Middle frontal gyrus (tissue), 1 donor: ENCODE measurements around the gene ARHGEF16.

Experiments used
- DNase-seq: peaks from one replicate; pipeline ENCODE4 v3.0.0-alpha.2; 2015; ENCODE audit warnings: low spot score; ENCODE audit errors: extremely low spot score

Gene ARHGEF16

DNA sequence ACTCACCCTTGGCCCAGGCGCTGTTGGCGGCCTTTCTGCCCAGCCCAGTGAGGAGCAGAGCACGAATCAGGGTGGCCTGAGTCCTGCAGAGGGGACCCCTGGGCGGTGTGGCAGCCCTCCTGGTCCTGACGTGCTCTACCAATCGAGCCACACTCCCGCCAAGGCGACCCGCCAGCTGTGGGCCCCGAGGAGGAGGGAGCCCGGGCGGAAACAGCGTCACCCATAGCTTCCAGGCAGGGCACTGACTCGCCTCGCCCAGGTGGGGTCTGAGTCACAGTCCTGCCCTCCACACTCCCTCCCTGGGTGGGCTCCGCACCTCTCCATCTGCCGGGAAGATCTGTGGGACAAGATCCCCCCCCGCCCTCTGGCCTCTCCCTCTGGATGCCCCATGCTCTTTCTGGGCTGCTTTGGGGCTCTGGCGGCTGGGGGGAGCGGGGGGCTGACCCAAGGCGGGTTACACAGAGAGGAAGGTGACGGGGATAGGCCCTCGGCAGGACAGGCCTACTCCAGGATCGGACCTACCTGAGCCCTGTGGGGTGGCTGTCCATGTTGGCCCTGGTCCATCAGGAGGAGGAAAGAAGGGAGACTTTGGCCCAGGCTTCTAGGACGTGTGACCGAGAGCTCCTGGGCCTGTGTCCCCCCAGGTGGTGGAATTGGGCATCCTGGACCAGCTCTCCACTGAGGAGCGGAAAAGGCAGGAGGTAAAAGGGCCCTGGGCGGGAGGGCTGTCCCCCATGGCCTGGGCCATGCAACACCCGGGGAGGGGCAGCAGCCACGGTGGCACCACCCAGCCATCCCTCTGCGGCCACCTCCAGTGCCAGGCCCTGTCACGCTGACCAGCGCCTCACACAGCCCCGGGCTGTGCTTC lies 14.0 kb downstream of the ARHGEF16 start:
- DNase-seq = no peak

GRCh38 chr1:3469104-3469848 lies 14.8 kb downstream of the ARHGEF16 start:
- DNase-seq = no peak

DNA sequence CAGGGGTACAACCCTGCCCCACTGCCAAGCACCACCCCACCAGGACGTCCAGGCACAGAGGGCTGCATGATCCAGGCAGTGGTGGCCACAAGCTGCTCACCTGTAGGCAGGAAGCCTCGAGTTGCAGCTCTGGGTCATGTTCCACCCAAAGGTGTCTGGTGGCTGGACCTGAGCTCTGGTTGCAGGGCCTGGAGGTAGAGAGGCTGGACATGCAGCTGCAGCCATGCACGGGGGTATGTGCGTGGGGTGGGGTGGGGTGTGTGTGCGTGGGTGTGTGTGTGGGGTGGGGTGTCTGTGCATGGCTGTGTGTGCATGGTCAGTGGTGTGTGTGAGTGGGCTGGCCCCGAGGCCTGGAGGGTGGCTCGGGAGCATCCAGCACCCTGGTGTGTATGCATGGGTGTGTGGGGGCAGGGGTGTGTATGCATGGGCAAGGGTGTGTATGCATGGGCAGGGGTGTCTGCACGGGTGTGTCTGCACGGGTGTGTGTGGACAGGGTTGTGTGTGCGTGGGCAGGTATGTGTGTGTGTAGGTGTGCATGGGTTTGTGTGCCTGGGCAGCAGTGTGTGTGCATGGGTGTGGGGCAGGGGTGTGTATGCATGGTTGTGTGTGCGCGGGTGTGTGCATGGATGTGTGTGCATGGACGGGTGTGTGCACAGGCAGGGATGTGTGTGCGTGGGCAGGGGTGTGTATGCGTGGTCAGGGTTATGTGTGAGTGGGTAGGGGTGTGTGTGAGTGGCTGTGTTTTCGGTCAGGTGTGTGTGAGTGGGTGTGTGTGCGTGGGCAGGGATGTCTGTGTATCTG lies 15.6 kb downstream of the ARHGEF16 start:
- no peak for DNase-seq

- no peak for DNase-seq
These were observed 16.3 kb downstream of the ARHGEF16 start for GRCh38 chr1:3470650-3471355.

DNA sequence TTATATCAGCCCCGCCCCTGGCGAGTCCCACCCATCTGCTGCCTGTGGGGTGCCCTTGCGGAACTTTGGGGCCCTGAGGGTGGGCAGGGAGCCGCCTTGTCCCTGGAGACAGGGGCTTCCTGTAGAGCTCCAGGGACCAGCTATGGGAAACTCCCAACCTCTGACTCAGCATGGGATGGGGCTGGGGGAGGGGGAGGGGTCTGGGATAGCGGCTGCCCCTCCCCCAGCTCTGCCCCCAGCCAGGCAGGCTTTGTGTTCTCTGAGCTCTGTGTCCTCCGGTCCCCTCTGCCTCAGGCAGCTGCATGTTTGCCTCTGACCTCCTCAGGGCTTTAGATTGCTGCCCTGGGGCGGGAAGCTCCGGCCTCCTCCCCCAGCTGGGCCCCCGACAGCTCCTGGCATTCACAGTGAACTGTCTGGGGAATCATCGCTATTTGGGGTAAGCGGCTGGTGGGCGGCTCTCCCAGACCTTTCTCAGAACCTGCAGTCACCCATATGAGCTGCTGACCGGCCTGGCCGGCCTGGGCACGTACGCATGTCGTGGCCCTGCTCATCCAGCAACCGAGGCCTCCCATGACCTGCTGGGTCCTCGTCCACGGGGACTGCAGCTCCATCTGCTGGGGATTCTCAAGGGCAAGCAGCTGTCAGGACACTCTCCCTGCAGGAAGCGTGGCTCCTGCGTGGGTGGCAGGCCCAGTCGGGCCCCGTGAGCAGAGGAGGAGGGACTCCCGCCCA lies 17.1 kb downstream of the ARHGEF16 start:
- no peak for DNase-seq

- DNase-seq = no peak
These were observed 17.8 kb downstream of the ARHGEF16 start for GRCh38 chr1:3472088-3472850.

DNA sequence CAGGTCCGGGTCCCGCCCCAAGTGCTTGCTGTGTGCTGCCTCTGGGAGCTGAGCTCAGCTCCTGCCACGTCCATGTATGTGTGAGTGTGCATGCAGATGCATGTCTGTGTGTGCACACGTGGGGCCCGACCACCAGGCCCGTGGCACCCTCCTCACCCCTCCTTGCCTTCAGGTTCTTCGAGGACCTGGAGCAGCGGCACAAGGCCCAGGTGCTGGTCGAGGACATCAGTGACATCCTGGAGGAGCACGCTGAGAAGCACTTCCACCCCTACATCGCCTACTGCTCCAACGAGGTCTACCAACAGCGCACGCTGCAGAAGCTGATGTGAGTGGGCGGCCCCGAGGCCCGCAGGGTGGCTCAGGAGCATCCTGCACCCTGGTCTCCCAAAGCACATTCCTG lies 18.4 kb downstream of the ARHGEF16 start:
- no peak for DNase-seq

DNA sequence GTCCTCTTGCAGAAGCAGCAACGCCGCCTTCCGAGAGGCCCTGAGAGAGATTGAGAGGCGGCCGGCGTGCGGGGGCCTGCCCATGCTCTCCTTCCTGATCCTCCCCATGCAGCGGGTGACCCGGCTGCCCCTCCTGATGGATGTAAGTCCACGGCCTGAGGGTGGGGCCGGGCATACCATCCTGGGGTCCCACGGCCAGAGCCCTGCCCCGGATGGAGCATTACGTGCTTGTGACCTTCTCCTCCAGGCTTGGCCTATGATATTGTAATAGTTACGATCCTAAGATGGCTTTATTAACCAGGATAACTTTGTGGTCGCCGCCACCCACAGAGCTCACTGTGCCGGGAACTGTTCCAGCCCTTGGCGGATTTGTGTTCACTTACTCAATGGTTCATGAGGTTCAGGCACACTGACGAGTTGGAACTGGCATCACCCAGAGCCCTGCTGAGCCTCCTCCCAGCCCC lies 18.9 kb downstream of the ARHGEF16 start:
- no peak for DNase-seq

- DNase-seq = no peak
These were observed 19.6 kb downstream of the ARHGEF16 start for GRCh38 chr1:3474016-3474415.

- no peak for DNase-seq
These were observed 20.0 kb downstream of the ARHGEF16 start for GRCh38 chr1:3474421-3474820.

DNA sequence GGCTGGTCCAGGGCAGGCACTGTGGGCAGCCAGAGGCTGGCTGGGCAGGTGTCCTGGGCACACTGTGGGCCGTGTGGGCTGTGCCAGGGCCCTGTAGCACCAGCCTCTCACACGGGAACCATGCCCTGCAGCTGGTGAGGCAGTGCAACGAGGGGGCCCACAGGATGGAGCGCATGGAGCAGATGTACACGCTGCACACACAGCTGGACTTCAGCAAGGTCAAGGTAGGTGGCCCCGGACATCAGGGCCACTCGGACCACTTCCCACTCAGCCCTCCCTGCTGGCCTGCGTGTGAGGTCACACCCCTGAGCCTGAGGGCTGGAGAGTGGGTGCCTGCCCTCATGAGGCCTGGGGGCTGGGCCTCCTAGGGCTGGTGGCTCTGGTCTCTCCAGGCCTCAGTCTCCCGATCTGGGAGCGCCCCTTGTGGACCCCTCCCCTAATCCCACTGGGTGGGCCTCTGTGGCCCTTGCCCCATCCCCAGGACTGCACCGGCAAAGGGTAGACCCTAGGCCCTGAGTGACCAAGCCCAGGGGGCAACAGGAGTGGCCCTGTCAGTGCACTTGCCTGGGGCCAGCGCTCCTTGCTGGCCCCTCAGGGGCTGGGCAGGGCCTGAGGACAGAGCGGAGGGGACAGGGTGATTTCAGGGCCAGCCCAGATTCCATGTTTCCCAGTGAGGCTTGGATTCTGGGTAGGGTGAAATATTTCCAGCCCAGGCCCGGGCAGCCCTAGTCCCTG lies 21.5 kb downstream of the ARHGEF16 start:
- DNase-seq = no peak

DNA sequence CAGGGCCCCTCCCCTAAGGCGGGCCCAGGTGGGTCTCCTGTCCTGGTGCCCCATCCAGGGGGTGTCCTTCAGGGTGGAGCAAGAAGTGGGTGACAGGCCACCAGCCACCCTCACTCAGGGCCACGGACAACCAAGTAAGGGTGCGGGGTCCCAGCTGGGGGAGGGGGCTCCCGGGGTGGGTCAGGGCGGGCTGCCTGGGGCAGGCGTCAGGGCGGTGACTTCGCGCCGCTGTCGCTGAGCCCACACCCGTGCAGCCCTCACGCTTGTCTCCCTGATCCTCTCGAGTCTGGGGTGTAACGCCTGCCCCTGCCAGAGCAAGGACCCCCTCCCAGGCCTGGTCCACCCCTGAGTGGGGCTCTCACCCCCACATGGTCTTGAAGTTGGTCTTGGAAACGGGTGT lies 22.2 kb downstream of the ARHGEF16 start:
- no peak for DNase-seq

GRCh38 chr1:3477241-3477995 lies 23.0 kb downstream of the ARHGEF16 start:
- no peak for DNase-seq

- DNase-seq = no peak
These were observed 23.7 kb downstream of the ARHGEF16 start for GRCh38 chr1:3478187-3478586.

DNA sequence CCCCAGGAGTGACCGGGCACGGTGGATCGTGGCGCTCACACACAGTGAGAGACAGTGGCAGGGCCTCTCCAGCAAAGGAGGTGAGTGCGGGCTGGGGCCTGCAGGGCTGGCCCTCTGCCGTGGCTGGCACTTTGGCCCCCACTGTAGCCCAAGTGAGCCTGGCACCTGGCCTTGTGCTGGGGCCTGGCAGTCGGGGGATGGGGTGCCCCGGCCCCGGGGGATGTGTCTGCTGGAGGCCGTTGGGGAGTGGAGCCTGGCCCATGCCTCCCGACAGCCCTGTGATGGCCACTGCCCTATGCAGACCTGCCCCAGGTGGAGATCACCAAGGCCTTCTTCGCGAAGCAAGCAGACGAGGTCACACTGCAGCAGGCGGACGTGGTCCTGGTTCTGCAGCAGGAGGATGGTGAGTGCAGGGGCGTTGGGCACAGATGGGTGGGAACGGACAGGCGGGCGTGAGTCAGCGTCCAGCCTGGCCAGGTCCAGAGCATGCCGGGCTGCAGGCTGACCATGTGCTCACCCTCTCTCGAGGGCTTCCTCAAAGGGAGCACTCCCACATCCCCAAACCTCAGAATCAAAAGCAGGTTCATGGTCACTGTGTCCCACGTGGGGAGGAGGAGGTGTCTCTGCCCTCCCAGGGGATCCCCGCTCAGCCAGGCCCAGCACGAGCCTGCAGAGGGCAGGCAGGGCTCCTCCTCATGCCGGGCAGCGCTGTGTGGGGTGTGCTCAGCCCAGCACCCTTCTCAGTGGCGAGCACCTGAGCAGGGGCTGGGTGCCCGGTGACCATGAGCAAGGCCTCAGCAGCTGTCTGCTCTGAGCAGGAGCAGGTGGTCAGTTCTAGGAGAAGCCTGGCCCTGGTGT lies 25.3 kb downstream of the ARHGEF16 start:
- DNase-seq = no peak

GRCh38 chr1:3480369-3480719 lies 25.9 kb downstream of the ARHGEF16 start:
- DNase-seq = no peak

- no peak for DNase-seq
These were observed 26.6 kb downstream of the ARHGEF16 start for GRCh38 chr1:3481046-3481445.
